CD14-positive monocyte (primary cell): ENCODE measurements around the gene LYSMD1. TPM values are rescaled to one million over a fixed set of nuclear protein-coding genes. Genes with fewer than 3 reads are reported as not detected.

ENCODE experiments used
- DNase-seq, 3 donors: peaks; one replicate each; pipeline ENCODE4 v3.0.0-alpha.2; 2011 to 2022
- H2AFZ ChIP-seq: 2 replicates; pipeline ENCODE4 v1.6.0; 2012; ENCODE audit warnings: mild to moderate bottlenecking, low read depth, low read length, inconsistent platforms; ENCODE audit not compliant: insufficient read depth, poor library complexity, severe bottlenecking
- H3K27ac ChIP-seq, 2 donors: 1 replicate in 1 of 2; 2 replicates in 1 of 2; pipeline ENCODE4 v1.5.1; 2012 to 2013; ENCODE audit warnings: low read length in 2 of 2, control low read depth in 1 of 2, inconsistent platforms in 1 of 2, low read depth in 1 of 2, mild to moderate bottlenecking in 1 of 2
- H3K27me3 ChIP-seq, 2 donors: one replicate each; pipeline versions ENCODE4 v1.6.0 to v1.6.1; 2011 to 2013; ENCODE audit warnings: low read length in 2 of 2; ENCODE audit not compliant: control insufficient read depth in 2 of 2, insufficient read depth in 2 of 2
- H3K36me3 ChIP-seq, 2 donors: replicated peaks in 1 of 2; 1 replicate in 1 of 2; 2 replicates in 1 of 2; pipeline versions ENCODE4 v1.5.1 to v1.6.1; 2012 to 2013; ENCODE audit warnings: low read length in 2 of 2, control low read depth in 1 of 2, inconsistent platforms in 1 of 2, mild to moderate bottlenecking in 1 of 2; ENCODE audit not compliant: insufficient read depth in 2 of 2, control insufficient read depth in 1 of 2
- H3K4me1 ChIP-seq, 2 donors: 1 replicate in 1 of 2; 2 replicates in 1 of 2; pipeline versions ENCODE4 v1.5.1 to v1.6.1; 2012 to 2013; ENCODE audit warnings: low read length in 2 of 2, control low read depth in 1 of 2, inconsistent platforms in 1 of 2, mild to moderate bottlenecking in 1 of 2, moderate library complexity in 1 of 2; ENCODE audit not compliant: insufficient read depth in 2 of 2, control insufficient read depth in 1 of 2
- H3K4me2 ChIP-seq: replicated peaks from 2 replicates; pipeline ENCODE3; 2012; ENCODE audit warnings: low read length, moderate library complexity, mild to moderate bottlenecking; ENCODE audit not compliant: poor library complexity, severe bottlenecking; ENCODE audit errors: extremely low read depth
- H3K4me3 ChIP-seq, 3 experiments: fragments of 200-600 bp in 1 of 3; sonication (generic) in 1 of 3; replicated peaks in 1 of 3; 1 replicate in 2 of 3; 2 replicates in 1 of 3; pipeline ENCODE4 v1.5.1; 2011 to 2013; ENCODE audit warnings: low read length in 3 of 3, mild to moderate bottlenecking in 3 of 3, control low read depth in 2 of 3, low read depth in 2 of 3, inconsistent platforms in 1 of 3, moderate library complexity in 1 of 3
- H3K79me2 ChIP-seq: 2 replicates; pipeline ENCODE4 v1.6.0; 2012; ENCODE audit warnings: mild to moderate bottlenecking, control low read depth, inconsistent platforms, low read length, moderate library complexity; ENCODE audit not compliant: insufficient read depth
- H3K9ac ChIP-seq: 2 replicates; pipeline ENCODE4 v1.6.0; 2017; ENCODE audit warnings: low read length, mild to moderate bottlenecking; ENCODE audit not compliant: insufficient read depth, poor library complexity, severe bottlenecking
- H3K9me3 ChIP-seq, 2 donors: replicated peaks in 1 of 2; 1 replicate in 1 of 2; 2 replicates in 1 of 2; pipeline versions ENCODE4 v1.5.1 to v1.6.1; 2012 to 2013; ENCODE audit warnings: low read length in 2 of 2, control low read depth in 1 of 2; ENCODE audit not compliant: control insufficient read depth in 1 of 2, insufficient read depth in 1 of 2
- H4K20me1 ChIP-seq: 2 replicates; pipeline ENCODE4 v1.6.0; 2012; ENCODE audit warnings: mild to moderate bottlenecking, low read length, control low read depth, moderate library complexity; ENCODE audit not compliant: insufficient read depth
- H3K27ac Mint-ChIP-seq, 7 donors: one replicate each; pipeline ENCODE4 v1.8.0; 2020; ENCODE audit warnings: mild to moderate bottlenecking in 7 of 7, mixed read lengths in 7 of 7, moderate library complexity in 6 of 7, inconsistent platforms in 2 of 7
- H3K27me3 Mint-ChIP-seq, 3 donors: one replicate each; pipeline ENCODE4 v1.8.0; 2021 to 2022; ENCODE audit warnings: low read depth in 3 of 3, mild to moderate bottlenecking in 3 of 3, mixed read lengths in 3 of 3, moderate library complexity in 3 of 3, inconsistent platforms in 1 of 3
- H3K36me3 Mint-ChIP-seq, 2 donors: one replicate each; pipeline ENCODE4 v1.8.0; 2020; ENCODE audit warnings: mixed read lengths in 2 of 2, inconsistent platforms in 1 of 2, mild to moderate bottlenecking in 1 of 2
- H3K4me1 Mint-ChIP-seq: one replicate; pipeline ENCODE4 v1.8.0; 2020; ENCODE audit warnings: mild to moderate bottlenecking, mixed read lengths
- H3K4me3 Mint-ChIP-seq, 2 donors: one replicate each; pipeline ENCODE4 v1.8.0; 2020; ENCODE audit warnings: mild to moderate bottlenecking in 2 of 2, mixed read lengths in 2 of 2, moderate library complexity in 1 of 2
- H3K9me3 Mint-ChIP-seq, 7 donors: one replicate each; pipeline ENCODE4 v1.8.0; 2020 to 2022; ENCODE audit warnings: mixed read lengths in 7 of 7, mild to moderate bottlenecking in 6 of 7, moderate library complexity in 6 of 7, inconsistent platforms in 2 of 7
- CTCF ChIP-seq: fragments of 200-600 bp; IDR thresholded peaks from one replicate; pipeline ENCODE4 v1.8.0; 2022; ENCODE audit warnings: antibody characterized with exemption, mild to moderate bottlenecking
- WGBS: methylation state at CpG from one replicate; pipeline ENCODE4 v1.1.5; 2013; ENCODE audit warnings: missing lambda C conversion rate; ENCODE audit not compliant: insufficient coverage; 5-methylcytosine and 5-hydroxymethylcytosine counted together
- intact Hi-C, 2 donors: fragments of 100-400 bp; cut with micrococcal nuclease; formaldehyde crosslinking; loops; one replicate each; pipeline versions ENCODE4 v1.15.0 to v1.15.1; 2023
- polyA plus RNA-seq, 3 donors: library from polyadenylated mRNA; depleted of rRNA in 1 of 3; unstranded in 2 of 3; stranded (reverse) in 1 of 3; fragments of 300-500 nt in 2 of 3; fragments of >200 nt in 1 of 3; fragmentation: Illumina TruSeq in 2 of 3; gene quantifications; 1 replicate in 2 of 3; 2 replicates in 1 of 3; pipeline ENCODE4 v1.2.3, GENCODE V29; 2012 to 2021

The LYSMD1 gene
- polyA plus RNA-seq, 3 donors, result 0.16 to 0.24 TPM; not detected in 1

- H3K4me3 Mint-ChIP-seq, result no peak overlapping the region
These were observed 30.7 kb downstream of the LYSMD1 start for GRCh38 chr1:151134991-151135390.

DNA sequence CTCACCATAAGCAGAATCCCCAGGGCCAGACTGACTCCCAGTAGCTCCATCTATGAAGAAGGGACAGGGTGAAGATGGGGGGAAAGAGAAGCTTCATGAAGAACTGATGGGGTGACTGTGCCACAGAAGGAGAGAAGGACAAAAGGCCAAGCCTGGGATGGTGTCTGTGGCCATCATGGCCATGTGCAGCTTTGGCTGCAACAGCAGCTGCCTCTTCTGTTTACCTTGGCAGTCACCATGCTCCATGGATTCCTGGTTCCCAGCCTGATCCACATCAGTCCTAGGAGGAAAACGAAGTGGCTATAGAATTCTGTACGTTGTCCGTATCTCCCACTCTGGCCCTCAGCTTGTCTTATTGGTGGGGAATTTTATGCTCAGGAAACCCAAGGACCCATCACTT is 31.3 kb downstream of the LYSMD1 start:
- H3K27ac Mint-ChIP-seq, result peak overlapping the region in 1 of 7 donors; percentile 36
- WGBS, result no CpG with 5 or more reads among the region's 3 CpGs

More at GRCh38 chr1:151134991-151135390, 30.7 kb downstream of the LYSMD1 start:
- no peak for TF ChIP-seq CTCF
- WGBS, result 97% methylated on average over 5 of the region's 7 CpGs
- H3K9me3 ChIP-seq, result no peaks in the 10 kb centered on the region
- H3K4me1 ChIP-seq, result peaks cover 14 to 16% of the 10 kb centered on the region in 2 donors
- no peak overlapping the region for H3K27ac ChIP-seq
- DNase-seq, result no peak
- no peaks in the 10 kb centered on the region for H3K79me2 ChIP-seq
- H3K9me3 Mint-ChIP-seq, result peaks cover 0 to 6% (median 0%) of the 10 kb centered on the region in 7 donors
- no peak overlapping the region for H3K9ac ChIP-seq
- H3K36me3 ChIP-seq, result no peaks in the 10 kb centered on the region
- peaks cover 15% of the 10 kb centered on the region for H3K4me1 Mint-ChIP-seq
- H3K27ac Mint-ChIP-seq, result peak overlapping the region in 2 of 7 donors; percentile 12 to 66
- H2AFZ ChIP-seq, result no peak overlapping the region
- intact Hi-C loops, result no loop called here
- peaks cover 0 to 8% of the 10 kb centered on the region in 2 donors for H3K27me3 ChIP-seq
- H3K4me3 ChIP-seq, result no peak overlapping the region
- H3K27me3 Mint-ChIP-seq, result peaks cover 10 to 21% (median 12%) of the 10 kb centered on the region in 3 donors
- no peak overlapping the region for H3K4me2 ChIP-seq
- H4K20me1 ChIP-seq, result no peaks in the 10 kb centered on the region
- H3K36me3 Mint-ChIP-seq, result no peaks in the 10 kb centered on the region

More for the DNA sequence above, 31.3 kb downstream of the LYSMD1 start:
- Histone ChIP-seq H3K27ac (no peak overlapping the region), H3K36me3 (no peaks in the 10 kb centered on the region), H3K4me2 (no peak overlapping the region), H2AFZ (no peak overlapping the region), H3K27me3 (peaks cover 0 to 8% of the 10 kb centered on the region in 2 donors), H3K9me3 (no peaks in the 10 kb centered on the region), H3K4me3 (no peak overlapping the region), H3K4me1 (peaks cover 14 to 16% of the 10 kb centered on the region in 2 donors), H4K20me1 (no peaks in the 10 kb centered on the region), H3K9ac (no peak overlapping the region), H3K79me2 (no peaks in the 10 kb centered on the region)
- Mint-ChIP-seq H3K4me1 (peaks cover 15% of the 10 kb centered on the region), H3K27me3 (peaks cover 10 to 19% (median 12%) of the 10 kb centered on the region in 3 donors), H3K4me3 (no peak overlapping the region), H3K9me3 (peaks cover 0 to 6% (median 0%) of the 10 kb centered on the region in 7 donors), H3K36me3 (no peaks in the 10 kb centered on the region)
- TF ChIP-seq CTCF, result no peak
- intact Hi-C loops, result no loop called here
- no peak for DNase-seq
